ENCODE measurements around the gene CYFIP1.

The CYFIP1 gene

GRCh38 chr15:22927761-22928160 is 52.4 kb downstream of the CYFIP1 start:
- TF ChIP-seq CTCF (IDR thresholded peaks at IDR 0.05; ENCODE audit: low read depth, low read length), result no peak
- no peak overlapping the region for H3K4me3 ChIP-seq (ENCODE audit: low read depth, low read length)

- no peak overlapping the region for H3K4me3 ChIP-seq (ENCODE audit: low read depth, low read length)
- no peak for TF ChIP-seq CTCF (IDR thresholded peaks at IDR 0.05; ENCODE audit: low read depth, low read length)
Measured at GRCh38 chr15:22925875-22926274, 54.3 kb downstream of the CYFIP1 start.

DNA sequence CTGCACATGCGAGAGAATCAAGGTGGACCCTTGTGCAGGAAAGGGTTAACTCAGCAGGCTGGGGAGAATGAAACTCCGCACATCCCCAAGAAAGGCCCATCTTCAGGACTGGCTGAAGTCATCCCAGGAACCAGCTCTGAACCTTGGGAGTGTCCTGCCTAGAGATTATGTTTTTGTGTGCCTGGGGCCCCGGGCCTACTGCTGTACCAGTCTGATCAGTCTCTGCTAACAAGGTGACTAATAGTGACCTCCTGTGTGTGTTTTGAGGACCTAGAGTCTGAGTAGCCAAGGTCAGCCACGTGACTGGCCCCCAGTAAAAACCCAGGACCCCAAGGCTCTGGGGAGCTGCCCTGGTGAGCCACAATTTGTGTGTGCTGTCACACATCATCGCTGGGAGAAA is 58.2 kb downstream of the CYFIP1 start:
- H3K4me3 ChIP-seq (ENCODE audit: low read depth, low read length), result no peak overlapping the region
- no peak for TF ChIP-seq CTCF (IDR thresholded peaks at IDR 0.05; ENCODE audit: low read depth, low read length)

DNA sequence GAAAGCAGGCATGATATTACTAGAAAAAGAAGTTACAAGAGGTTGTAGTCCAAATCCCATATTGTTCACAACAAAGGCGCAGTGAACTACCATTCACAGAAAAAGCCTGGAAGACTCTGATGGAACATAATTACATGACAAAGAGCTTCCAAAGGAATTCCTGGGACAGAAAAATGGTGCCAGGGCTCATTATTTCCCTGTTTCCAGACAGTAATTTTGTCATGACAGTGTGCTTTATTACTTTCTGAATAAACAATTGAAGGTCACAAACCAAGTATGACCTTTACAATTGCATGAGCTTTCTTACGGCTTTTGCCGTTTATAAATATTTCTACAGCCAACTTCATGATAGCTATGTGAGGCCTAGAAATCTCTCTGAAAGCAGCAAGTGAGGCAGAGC is 61.0 kb downstream of the CYFIP1 start:
- TF ChIP-seq CTCF (IDR thresholded peaks at IDR 0.05; ENCODE audit: low read depth, low read length), result no peak
- no peak overlapping the region for H3K4me3 ChIP-seq (ENCODE audit: low read depth, low read length)

GRCh38 chr15:22918596-22919140 is 61.5 kb downstream of the CYFIP1 start:
- H3K4me3 ChIP-seq (ENCODE audit: low read depth, low read length), result no peak overlapping the region
- no peak for TF ChIP-seq CTCF (IDR thresholded peaks at IDR 0.05; ENCODE audit: low read depth, low read length)

DNA sequence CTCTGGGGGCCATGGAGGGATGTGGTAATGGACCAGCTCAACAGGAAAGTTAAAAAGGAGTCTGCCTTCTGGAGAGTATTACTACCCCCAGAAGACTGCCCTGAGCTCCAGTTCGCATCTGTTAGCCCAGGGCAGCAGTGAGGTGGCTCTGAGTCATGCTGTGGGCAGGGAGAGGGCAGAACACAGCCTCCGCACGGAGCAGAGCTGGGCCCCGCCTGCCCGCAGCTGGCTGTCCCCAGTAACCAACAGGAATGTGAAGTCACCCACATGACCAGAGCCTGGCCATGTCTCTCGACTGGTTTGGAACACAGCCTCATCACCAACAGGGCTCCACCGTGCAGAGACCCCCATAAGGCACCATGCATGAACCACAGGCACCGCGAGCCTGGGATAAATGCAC is 62.1 kb downstream of the CYFIP1 start:
- no peak overlapping the region for H3K4me3 ChIP-seq (ENCODE audit: low read depth, low read length)
- no peak for TF ChIP-seq CTCF (IDR thresholded peaks at IDR 0.05; ENCODE audit: low read depth, low read length)

DNA sequence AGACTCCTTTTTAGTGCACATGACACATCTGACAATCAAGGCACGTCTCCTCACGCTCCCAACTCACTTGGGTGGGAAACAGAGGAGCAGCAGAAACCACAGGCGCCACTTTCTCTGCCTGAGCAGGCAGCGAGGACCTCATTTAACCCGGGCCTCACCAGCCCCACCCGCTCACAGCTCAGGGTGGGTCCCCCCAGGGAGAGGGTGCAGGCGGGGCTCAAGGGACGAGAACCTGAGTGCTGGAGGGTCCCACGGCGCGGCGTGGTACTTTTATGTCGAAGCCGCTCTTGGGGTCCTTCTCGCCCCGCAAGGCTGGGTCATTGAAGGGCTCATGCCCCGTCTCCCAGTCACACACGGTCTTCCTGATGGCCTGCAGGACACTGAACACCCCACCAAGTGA is 62.6 kb downstream of the CYFIP1 start:
- H3K4me3 ChIP-seq (ENCODE audit: low read depth, low read length), result no peak overlapping the region
- TF ChIP-seq CTCF (IDR thresholded peaks at IDR 0.05; ENCODE audit: low read depth, low read length), result no peak
